Neural cell (in vitro differentiated cells): ENCODE data around the gene ZSCAN21.

ENCODE experiments used
- EP300 ChIP-seq: fragments of 450-650 bp; conservative IDR thresholded peaks from 2 replicates; pipeline ENCODE4 v1.6.1; 2014; ENCODE audit warnings: antibody characterized with exemption, mild to moderate bottlenecking, moderate library complexity; ENCODE audit not compliant: poor library complexity, severe bottlenecking
- EZH2 ChIP-seq: fragments of 200-600, 300-800 bp; shearing (Covaris generic), sonication (generic); IDR thresholded peaks from 2 replicates; pipeline ENCODE4 v1.6.1; 2014; ENCODE audit warnings: antibody characterized with exemption, low read length, borderline replicate concordance, mild to moderate bottlenecking; ENCODE audit not compliant: insufficient read depth, poor library complexity, severe bottlenecking
- MXI1 ChIP-seq: fragments of 450-650 bp; conservative IDR thresholded peaks from 2 replicates; pipeline ENCODE4 v1.6.1; 2014; ENCODE audit warnings: antibody characterized with exemption, mild to moderate bottlenecking; ENCODE audit not compliant: poor library complexity, severe bottlenecking
- POLR2AphosphoS5 ChIP-seq: IDR thresholded peaks from 2 replicates; pipeline ENCODE4 v1.6.1; 2012
- RAD21 ChIP-seq: fragments of 450-650 bp; conservative IDR thresholded peaks from 2 replicates; pipeline ENCODE4 v1.6.1; 2014; ENCODE audit warnings: antibody characterized with exemption, mild to moderate bottlenecking, moderate library complexity
- TAF1 ChIP-seq: IDR thresholded peaks from 2 replicates; pipeline ENCODE4 v1.6.1; 2012; ENCODE audit warnings: low read depth
- TF ChIP-seq, protein P1 (sequence below): fragments of 450-650 bp; IDR thresholded peaks from 2 replicates; pipeline ENCODE4 v1.5.1; 2014; ENCODE audit warnings: antibody characterized with exemption, mild to moderate bottlenecking, moderate library complexity; ENCODE audit not compliant: poor library complexity, severe bottlenecking
- TF ChIP-seq, protein P2 (sequence below): IDR thresholded peaks from 2 replicates; pipeline ENCODE4 v1.6.1; 2012; ENCODE audit warnings: borderline replicate concordance

DNA sequence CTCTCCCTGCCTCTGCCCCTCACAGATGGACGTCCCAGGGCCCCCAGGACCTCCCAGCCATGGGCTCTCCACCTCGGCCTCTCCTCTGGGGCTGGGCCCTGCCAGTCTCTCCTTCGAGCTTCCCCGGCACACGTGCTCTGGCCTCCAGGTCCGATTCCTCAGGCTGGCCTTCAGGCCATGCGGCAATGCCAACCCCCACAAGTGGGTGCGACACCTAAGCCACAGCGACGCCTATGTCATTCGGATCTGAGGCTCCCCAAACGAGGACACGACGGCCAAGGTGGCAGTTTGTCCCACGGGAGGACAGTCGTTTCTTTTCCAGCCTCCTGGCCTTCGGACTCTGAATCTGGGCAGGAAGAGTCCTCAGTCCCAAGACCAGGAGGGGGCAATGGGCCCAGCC lies 57.1 kb downstream of the ZSCAN21 start:
- TF ChIP-seq, protein P1, sequence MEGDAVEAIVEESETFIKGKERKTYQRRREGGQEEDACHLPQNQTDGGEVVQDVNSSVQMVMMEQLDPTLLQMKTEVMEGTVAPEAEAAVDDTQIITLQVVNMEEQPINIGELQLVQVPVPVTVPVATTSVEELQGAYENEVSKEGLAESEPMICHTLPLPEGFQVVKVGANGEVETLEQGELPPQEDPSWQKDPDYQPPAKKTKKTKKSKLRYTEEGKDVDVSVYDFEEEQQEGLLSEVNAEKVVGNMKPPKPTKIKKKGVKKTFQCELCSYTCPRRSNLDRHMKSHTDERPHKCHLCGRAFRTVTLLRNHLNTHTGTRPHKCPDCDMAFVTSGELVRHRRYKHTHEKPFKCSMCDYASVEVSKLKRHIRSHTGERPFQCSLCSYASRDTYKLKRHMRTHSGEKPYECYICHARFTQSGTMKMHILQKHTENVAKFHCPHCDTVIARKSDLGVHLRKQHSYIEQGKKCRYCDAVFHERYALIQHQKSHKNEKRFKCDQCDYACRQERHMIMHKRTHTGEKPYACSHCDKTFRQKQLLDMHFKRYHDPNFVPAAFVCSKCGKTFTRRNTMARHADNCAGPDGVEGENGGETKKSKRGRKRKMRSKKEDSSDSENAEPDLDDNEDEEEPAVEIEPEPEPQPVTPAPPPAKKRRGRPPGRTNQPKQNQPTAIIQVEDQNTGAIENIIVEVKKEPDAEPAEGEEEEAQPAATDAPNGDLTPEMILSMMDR, result no peak
- TF ChIP-seq EZH2 (no peak), MXI1 (no peak), POLR2AphosphoS5 (no peak), EP300 (no peak), RAD21 (no peak), TAF1 (no peak)
- TF ChIP-seq, protein P2, sequence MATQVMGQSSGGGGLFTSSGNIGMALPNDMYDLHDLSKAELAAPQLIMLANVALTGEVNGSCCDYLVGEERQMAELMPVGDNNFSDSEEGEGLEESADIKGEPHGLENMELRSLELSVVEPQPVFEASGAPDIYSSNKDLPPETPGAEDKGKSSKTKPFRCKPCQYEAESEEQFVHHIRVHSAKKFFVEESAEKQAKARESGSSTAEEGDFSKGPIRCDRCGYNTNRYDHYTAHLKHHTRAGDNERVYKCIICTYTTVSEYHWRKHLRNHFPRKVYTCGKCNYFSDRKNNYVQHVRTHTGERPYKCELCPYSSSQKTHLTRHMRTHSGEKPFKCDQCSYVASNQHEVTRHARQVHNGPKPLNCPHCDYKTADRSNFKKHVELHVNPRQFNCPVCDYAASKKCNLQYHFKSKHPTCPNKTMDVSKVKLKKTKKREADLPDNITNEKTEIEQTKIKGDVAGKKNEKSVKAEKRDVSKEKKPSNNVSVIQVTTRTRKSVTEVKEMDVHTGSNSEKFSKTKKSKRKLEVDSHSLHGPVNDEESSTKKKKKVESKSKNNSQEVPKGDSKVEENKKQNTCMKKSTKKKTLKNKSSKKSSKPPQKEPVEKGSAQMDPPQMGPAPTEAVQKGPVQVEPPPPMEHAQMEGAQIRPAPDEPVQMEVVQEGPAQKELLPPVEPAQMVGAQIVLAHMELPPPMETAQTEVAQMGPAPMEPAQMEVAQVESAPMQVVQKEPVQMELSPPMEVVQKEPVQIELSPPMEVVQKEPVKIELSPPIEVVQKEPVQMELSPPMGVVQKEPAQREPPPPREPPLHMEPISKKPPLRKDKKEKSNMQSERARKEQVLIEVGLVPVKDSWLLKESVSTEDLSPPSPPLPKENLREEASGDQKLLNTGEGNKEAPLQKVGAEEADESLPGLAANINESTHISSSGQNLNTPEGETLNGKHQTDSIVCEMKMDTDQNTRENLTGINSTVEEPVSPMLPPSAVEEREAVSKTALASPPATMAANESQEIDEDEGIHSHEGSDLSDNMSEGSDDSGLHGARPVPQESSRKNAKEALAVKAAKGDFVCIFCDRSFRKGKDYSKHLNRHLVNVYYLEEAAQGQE, result no peak
